GM20000 (cell line): ENCODE data around the gene PLK3.
"Not testable (repeated sequence)": the region's sequence is repeated elsewhere in the genome, so short reads cannot be mapped to it uniquely, and the experiment has no call there.

Experiments used
- DNase-seq: peaks from one replicate; pipeline ENCODE4 v3.0.0; 2012; ENCODE audit warnings: low spot score
- CTCF ChIP-seq: IDR thresholded peaks from 2 replicates; pipeline ENCODE4 v1.5.1; 2012; ENCODE audit warnings: mild to moderate bottlenecking, control low read depth; ENCODE audit errors: extremely low read depth, missing control alignments

Gene PLK3

GRCh38 chr1:44788120-44788860, 11.9 kb upstream of the PLK3 start, which contains the start of gene BEST4:
BEST4 (minus strand) TSS chr1:44788170; CDS start chr1:44787705, 465 bp downstream.
- no peak for DNase-seq
- no peak for TF ChIP-seq CTCF

GRCh38 chr1:44790968-44791801, 9.0 kb upstream of the PLK3 start:
- DNase-seq, result no peak
- no peak for TF ChIP-seq CTCF

- no peak for TF ChIP-seq CTCF
- DNase-seq, result no peak
Measured at GRCh38 chr1:44792736-44793502, 7.3 kb upstream of the PLK3 start.

GRCh38 chr1:44797886-44798285, 2.3 kb upstream of the PLK3 start:
- not testable (repeated sequence) for DNase-seq

- TF ChIP-seq CTCF, result no peak
Measured at GRCh38 chr1:44798481-44799365, 1.5 kb upstream of the PLK3 start.

GRCh38 chr1:44801491-44802305, 1.5 kb downstream of the PLK3 start:
- no peak for TF ChIP-seq CTCF
- DNase-seq, result no peak

More at GRCh38 chr1:44798481-44799365, 1.5 kb upstream of the PLK3 start:
- DNase-seq, result no peak
